SK-N-SH treated with all-trans-retinoic acid at 6 μM for 48 hours (cell line): Measurements from ENCODE around the gene B3GNT7.

Source experiments
- SNAI2 ChIP-seq: fragments of 250-450 bp; sonication (Bioruptor Pico); IDR thresholded peaks from 2 replicates; pipeline ENCODE4 v1.5.0; 2020; ENCODE audit warnings: mild to moderate bottlenecking, moderate library complexity
- ZNF565 ChIP-seq: fragments of 450-650 bp; formaldehyde crosslinking; conservative IDR thresholded peaks from 2 replicates; pipeline ENCODE4 v1.5.0; 2020; ENCODE audit warnings: low read depth, mild to moderate bottlenecking, moderate library complexity
- TF ChIP-seq, protein P1 (sequence below): fragments of 250-450 bp; sonication (Bioruptor Pico); IDR thresholded peaks from 2 replicates; pipeline ENCODE4 v1.8.0; 2021; ENCODE audit warnings: low read depth, mild to moderate bottlenecking, moderate library complexity, borderline replicate concordance
- TF ChIP-seq, protein P2 (sequence below): fragments of 250-450 bp; sonication (Bioruptor Pico); IDR thresholded peaks from 2 replicates; pipeline ENCODE4 v1.5.0; 2020; ENCODE audit warnings: mild to moderate bottlenecking, moderate library complexity

DNA sequence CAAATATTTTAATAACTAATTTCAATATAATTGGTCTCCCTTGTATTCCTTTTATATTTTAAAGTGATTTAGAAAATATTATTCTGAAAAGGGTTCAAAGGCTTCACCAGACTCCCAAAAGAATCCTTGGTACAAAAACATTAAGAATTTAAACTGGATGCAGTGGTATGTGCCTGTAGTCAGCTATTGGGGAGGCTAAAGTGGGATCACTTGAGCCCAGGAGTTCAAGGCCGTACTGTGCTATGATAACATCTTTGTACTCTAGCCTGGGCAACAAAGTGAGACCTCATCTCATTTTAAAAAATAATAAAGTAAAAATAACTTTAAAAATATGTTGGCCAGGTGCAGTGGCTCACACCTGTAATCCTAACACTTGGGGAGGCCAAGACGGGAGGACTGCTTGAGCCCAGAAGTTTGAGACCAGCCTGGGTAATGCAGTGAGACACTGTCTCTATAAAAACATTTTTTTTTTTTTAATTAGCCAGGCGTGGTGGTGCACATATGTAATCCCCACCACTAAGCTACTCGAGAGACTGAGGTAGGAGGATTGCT is 54.1 kb downstream of the B3GNT7 start:
- TF ChIP-seq ZNF565 (CRISPR knock-in tag) (no peak), SNAI2 (CRISPR knock-in tag) (no peak)
- TF ChIP-seq, protein P1, sequence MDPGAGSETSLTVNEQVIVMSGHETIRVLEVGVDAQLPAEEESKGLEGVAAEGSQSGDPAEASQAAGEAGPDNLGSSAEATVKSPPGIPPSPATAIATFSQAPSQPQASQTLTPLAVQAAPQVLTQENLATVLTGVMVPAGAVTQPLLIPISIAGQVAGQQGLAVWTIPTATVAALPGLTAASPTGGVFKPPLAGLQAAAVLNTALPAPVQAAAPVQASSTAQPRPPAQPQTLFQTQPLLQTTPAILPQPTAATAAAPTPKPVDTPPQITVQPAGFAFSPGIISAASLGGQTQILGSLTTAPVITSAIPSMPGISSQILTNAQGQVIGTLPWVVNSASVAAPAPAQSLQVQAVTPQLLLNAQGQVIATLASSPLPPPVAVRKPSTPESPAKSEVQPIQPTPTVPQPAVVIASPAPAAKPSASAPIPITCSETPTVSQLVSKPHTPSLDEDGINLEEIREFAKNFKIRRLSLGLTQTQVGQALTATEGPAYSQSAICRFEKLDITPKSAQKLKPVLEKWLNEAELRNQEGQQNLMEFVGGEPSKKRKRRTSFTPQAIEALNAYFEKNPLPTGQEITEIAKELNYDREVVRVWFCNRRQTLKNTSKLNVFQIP (CRISPR knock-in tag): no peak
- TF ChIP-seq, protein P2, sequence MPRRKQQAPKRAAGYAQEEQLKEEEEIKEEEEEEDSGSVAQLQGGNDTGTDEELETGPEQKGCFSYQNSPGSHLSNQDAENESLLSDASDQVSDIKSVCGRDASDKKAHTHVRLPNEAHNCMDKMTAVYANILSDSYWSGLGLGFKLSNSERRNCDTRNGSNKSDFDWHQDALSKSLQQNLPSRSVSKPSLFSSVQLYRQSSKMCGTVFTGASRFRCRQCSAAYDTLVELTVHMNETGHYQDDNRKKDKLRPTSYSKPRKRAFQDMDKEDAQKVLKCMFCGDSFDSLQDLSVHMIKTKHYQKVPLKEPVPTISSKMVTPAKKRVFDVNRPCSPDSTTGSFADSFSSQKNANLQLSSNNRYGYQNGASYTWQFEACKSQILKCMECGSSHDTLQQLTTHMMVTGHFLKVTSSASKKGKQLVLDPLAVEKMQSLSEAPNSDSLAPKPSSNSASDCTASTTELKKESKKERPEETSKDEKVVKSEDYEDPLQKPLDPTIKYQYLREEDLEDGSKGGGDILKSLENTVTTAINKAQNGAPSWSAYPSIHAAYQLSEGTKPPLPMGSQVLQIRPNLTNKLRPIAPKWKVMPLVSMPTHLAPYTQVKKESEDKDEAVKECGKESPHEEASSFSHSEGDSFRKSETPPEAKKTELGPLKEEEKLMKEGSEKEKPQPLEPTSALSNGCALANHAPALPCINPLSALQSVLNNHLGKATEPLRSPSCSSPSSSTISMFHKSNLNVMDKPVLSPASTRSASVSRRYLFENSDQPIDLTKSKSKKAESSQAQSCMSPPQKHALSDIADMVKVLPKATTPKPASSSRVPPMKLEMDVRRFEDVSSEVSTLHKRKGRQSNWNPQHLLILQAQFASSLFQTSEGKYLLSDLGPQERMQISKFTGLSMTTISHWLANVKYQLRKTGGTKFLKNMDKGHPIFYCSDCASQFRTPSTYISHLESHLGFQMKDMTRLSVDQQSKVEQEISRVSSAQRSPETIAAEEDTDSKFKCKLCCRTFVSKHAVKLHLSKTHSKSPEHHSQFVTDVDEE (CRISPR knock-in tag): no peak
